ENCODE measurements around the gene YTHDF2.
A peak's percentile ranks its signal among the peaks of the same experiment; 100 is the strongest.

Gene YTHDF2

DNA sequence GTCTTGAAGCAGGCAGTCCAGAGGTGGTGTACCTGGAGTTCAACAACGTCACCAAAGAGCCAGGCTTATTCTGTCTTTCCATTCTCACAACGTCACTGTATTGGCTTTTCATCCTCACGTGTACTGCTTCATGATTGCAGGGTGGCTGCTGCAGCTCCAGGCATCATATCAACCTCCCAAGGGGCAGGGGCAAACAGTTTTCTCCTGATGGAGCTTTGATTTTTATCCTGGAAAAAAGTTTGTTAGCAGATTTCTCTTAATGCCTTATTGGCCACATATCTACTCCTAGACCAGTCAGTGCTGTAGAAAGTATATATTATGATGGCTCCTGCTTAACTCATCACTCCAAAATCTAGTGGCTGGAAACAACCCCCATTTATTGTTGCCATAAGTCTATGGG lies 66.9 kb downstream of the YTHDF2 start:
- Histone ChIP-seq H3K36me3 (ENCODE audit: control insufficient read depth, insufficient read depth, low read length) (no peaks in the 10 kb centered on the region), H3K27ac (ENCODE audit: low read depth, low read length) (no peak overlapping the region), H3K4me1 (ENCODE audit: control insufficient read depth, low read depth, low read length) (no peaks in the 10 kb centered on the region), H3K23ac (ENCODE audit: low read length) (no peak overlapping the region), H4K8ac (ENCODE audit: low read depth, low read length) (no peak overlapping the region), H3K56ac (ENCODE audit: low read length) (no peak overlapping the region), H3K27me3 (ENCODE audit: insufficient read depth, low read length, poor library complexity) (no peaks in the 10 kb centered on the region), H3K4me3 (ENCODE audit: low read length) (no peak overlapping the region), H3K4me2 (ENCODE audit: low read length) (no peak overlapping the region), H2BK5ac (ENCODE audit: low read length) (no peak overlapping the region), H3K9ac (ENCODE audit: low read length) (no peak overlapping the region), H3K79me2 (ENCODE audit: control insufficient read depth, insufficient read depth, low read length) (no peaks in the 10 kb centered on the region), H3K4ac (ENCODE audit: low read depth, low read length) (no peak overlapping the region), H2AK5ac (ENCODE audit: low read length) (no peak overlapping the region), H2BK120ac (ENCODE audit: low read depth, low read length) (no peak overlapping the region), H3K79me1 (ENCODE audit: low read length) (no peaks in the 10 kb centered on the region), H3K18ac (ENCODE audit: low read length) (no peak overlapping the region), H4K5ac (ENCODE audit: low read length) (no peak overlapping the region), H2BK15ac (replicated peaks; ENCODE audit: low read depth) (no peak overlapping the region)
- no CpG with 5 or more reads among the region's 3 CpGs for WGBS (ENCODE audit: extremely low coverage, insufficient coverage, low lambda C conversion rate)
- no peak for DNase-seq

DNA sequence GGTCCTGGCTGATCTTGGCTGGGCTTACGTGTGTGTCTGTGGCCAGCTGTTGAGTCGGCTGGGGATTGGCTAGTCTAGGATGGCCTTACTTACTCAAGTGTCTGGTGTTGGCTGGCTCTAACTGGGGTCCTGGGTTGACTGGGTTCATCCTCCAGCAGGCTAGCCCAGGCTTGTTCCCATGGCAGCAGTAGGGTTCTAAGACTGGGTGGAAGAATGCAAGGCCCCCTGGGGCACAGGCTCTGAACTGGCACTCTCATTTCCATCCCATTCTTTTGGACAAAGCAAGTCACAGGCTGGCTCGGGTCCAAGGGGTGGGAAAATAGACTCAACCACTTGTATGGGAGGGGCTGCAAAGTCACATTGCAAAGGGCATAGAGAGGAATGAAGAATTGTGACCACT lies 67.3 kb downstream of the YTHDF2 start:
- Histone ChIP-seq H2BK120ac (ENCODE audit: low read depth, low read length) (no peak overlapping the region), H2AK5ac (ENCODE audit: low read length) (no peak overlapping the region), H3K79me2 (ENCODE audit: control insufficient read depth, insufficient read depth, low read length) (no peaks in the 10 kb centered on the region), H3K18ac (ENCODE audit: low read length) (no peak overlapping the region), H2BK15ac (replicated peaks; ENCODE audit: low read depth) (no peak overlapping the region), H4K5ac (ENCODE audit: low read length) (no peak overlapping the region), H2BK5ac (ENCODE audit: low read length) (no peak overlapping the region), H3K27ac (ENCODE audit: low read depth, low read length) (no peak overlapping the region), H3K4me1 (ENCODE audit: control insufficient read depth, low read depth, low read length) (no peaks in the 10 kb centered on the region), H4K8ac (ENCODE audit: low read depth, low read length) (no peak overlapping the region), H3K4ac (ENCODE audit: low read depth, low read length) (no peak overlapping the region), H3K9ac (ENCODE audit: low read length) (no peak overlapping the region), H3K36me3 (ENCODE audit: control insufficient read depth, insufficient read depth, low read length) (no peaks in the 10 kb centered on the region), H3K56ac (ENCODE audit: low read length) (peak overlapping the region; percentile 34), H3K4me3 (ENCODE audit: low read length) (no peak overlapping the region), H3K23ac (ENCODE audit: low read length) (no peak overlapping the region), H3K27me3 (ENCODE audit: insufficient read depth, low read length, poor library complexity) (no peaks in the 10 kb centered on the region), H3K79me1 (ENCODE audit: low read length) (no peaks in the 10 kb centered on the region), H3K4me2 (ENCODE audit: low read length) (no peak overlapping the region)
- no CpG with 5 or more reads among the region's 3 CpGs for WGBS (ENCODE audit: extremely low coverage, insufficient coverage, low lambda C conversion rate)
- DNase-seq: no peak

DNA sequence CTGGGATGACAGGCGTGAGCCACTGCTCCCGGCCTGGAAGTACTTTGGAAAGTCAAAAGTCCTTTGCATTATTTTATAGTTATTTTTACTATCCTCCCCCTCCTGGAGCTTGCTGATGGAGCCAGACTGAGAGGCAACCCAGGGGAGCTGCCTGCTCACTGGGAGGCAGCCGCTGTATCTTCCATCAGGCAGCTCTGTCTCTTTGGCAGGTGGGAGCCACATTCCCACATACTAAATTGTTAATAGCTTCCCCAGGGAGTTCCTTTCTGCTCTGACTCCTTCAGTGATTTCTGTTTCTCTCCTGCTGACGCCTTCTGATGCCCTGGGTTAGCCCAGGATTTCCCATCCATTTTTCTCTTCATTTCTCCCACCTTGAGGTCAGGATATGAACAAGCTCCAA lies 70.3 kb downstream of the YTHDF2 start:
- no peaks in the 10 kb centered on the region for H3K79me1 ChIP-seq (ENCODE audit: low read length)
- no peak overlapping the region for H2BK15ac ChIP-seq (replicated peaks; ENCODE audit: low read depth)
- no peak overlapping the region for H3K56ac ChIP-seq (ENCODE audit: low read length)
- no peak overlapping the region for H3K4me2 ChIP-seq (ENCODE audit: low read length)
- H2BK120ac ChIP-seq (ENCODE audit: low read depth, low read length): no peak overlapping the region
- DNase-seq: no peak
- no peak overlapping the region for H4K8ac ChIP-seq (ENCODE audit: low read depth, low read length)
- peaks cover 4% of the 10 kb centered on the region for H3K27me3 ChIP-seq (ENCODE audit: insufficient read depth, low read length, poor library complexity)
- no peak overlapping the region for H3K27ac ChIP-seq (ENCODE audit: low read depth, low read length)
- no peak overlapping the region for H2BK5ac ChIP-seq (ENCODE audit: low read length)
- H3K18ac ChIP-seq (ENCODE audit: low read length): no peak overlapping the region
- no peaks in the 10 kb centered on the region for H3K4me1 ChIP-seq (ENCODE audit: control insufficient read depth, low read depth, low read length)
- no peak overlapping the region for H3K4ac ChIP-seq (ENCODE audit: low read depth, low read length)
- no peaks in the 10 kb centered on the region for H3K79me2 ChIP-seq (ENCODE audit: control insufficient read depth, insufficient read depth, low read length)
- no peaks in the 10 kb centered on the region for H3K36me3 ChIP-seq (ENCODE audit: control insufficient read depth, insufficient read depth, low read length)
- no peak overlapping the region for H4K5ac ChIP-seq (ENCODE audit: low read length)
- no peak overlapping the region for H3K4me3 ChIP-seq (ENCODE audit: low read length)
- WGBS (ENCODE audit: extremely low coverage, insufficient coverage, low lambda C conversion rate): no CpG with 5 or more reads among the region's 4 CpGs
- no peak overlapping the region for H3K9ac ChIP-seq (ENCODE audit: low read length)
- no peak overlapping the region for H3K23ac ChIP-seq (ENCODE audit: low read length)
- no peak overlapping the region for H2AK5ac ChIP-seq (ENCODE audit: low read length)

DNA sequence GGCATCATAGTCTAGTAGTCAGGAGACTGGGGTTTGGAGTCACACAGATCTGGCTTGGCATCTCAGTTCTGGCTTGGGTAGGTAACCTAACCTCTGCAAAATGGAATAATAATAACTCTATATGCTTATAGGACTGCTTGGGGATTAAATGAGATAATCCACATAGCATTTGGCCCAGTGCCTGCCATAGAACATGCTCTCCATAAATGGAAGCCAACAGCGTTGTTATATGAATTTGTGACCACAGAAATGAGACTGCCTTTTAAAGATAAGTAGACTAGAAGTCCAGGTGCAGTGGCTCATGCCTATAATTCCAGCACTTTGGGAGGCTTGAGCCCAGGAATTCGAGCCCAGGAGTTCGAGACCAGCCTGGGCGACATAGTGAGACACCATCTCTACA lies 71.2 kb downstream of the YTHDF2 start:
- H3K79me2 ChIP-seq (ENCODE audit: control insufficient read depth, insufficient read depth, low read length): no peaks in the 10 kb centered on the region
- H2AK5ac ChIP-seq (ENCODE audit: low read length): no peak overlapping the region
- H3K79me1 ChIP-seq (ENCODE audit: low read length): no peaks in the 10 kb centered on the region
- DNase-seq: no peak
- no peak overlapping the region for H3K27ac ChIP-seq (ENCODE audit: low read depth, low read length)
- no CpG with 5 or more reads among the region's 4 CpGs for WGBS (ENCODE audit: extremely low coverage, insufficient coverage, low lambda C conversion rate)
- H3K18ac ChIP-seq (ENCODE audit: low read length): no peak overlapping the region
- H2BK15ac ChIP-seq (replicated peaks; ENCODE audit: low read depth): no peak overlapping the region
- H2BK5ac ChIP-seq (ENCODE audit: low read length): no peak overlapping the region
- H4K5ac ChIP-seq (ENCODE audit: low read length): no peak overlapping the region
- H3K9ac ChIP-seq (ENCODE audit: low read length): no peak overlapping the region
- no peak overlapping the region for H2BK120ac ChIP-seq (ENCODE audit: low read depth, low read length)
- H3K23ac ChIP-seq (ENCODE audit: low read length): no peak overlapping the region
- H3K4me3 ChIP-seq (ENCODE audit: low read length): no peak overlapping the region
- no peak overlapping the region for H3K56ac ChIP-seq (ENCODE audit: low read length)
- H3K4ac ChIP-seq (ENCODE audit: low read depth, low read length): no peak overlapping the region
- H3K4me2 ChIP-seq (ENCODE audit: low read length): no peak overlapping the region
- H3K27me3 ChIP-seq (ENCODE audit: insufficient read depth, low read length, poor library complexity): peaks cover 4% of the 10 kb centered on the region
- H3K36me3 ChIP-seq (ENCODE audit: control insufficient read depth, insufficient read depth, low read length): no peaks in the 10 kb centered on the region
- no peak overlapping the region for H4K8ac ChIP-seq (ENCODE audit: low read depth, low read length)
- no peaks in the 10 kb centered on the region for H3K4me1 ChIP-seq (ENCODE audit: control insufficient read depth, low read depth, low read length)

DNA sequence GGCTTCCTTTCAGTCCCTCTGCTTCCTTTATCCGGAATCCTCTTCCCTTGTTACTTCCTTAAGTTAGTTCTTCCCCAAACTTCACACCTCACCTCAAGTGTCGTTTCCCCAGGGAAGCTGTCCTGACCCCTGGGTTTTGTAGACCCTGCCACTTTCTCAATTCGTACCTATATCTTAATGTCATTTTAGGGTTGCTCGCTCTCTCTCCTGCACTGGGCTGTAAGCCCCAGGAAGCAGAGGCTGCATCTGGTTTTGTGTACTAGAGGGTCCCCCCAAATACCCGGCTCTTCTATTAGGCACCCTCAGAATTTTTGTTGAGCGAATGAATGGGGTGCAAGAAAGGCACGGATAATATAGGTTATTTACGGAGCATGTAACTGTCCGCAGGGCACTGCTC lies 74.6 kb downstream of the YTHDF2 start:
- Histone ChIP-seq H3K4ac (ENCODE audit: low read depth, low read length) (no peak overlapping the region), H3K79me1 (ENCODE audit: low read length) (no peaks in the 10 kb centered on the region), H3K18ac (ENCODE audit: low read length) (no peak overlapping the region), H3K27ac (ENCODE audit: low read depth, low read length) (no peak overlapping the region), H4K5ac (ENCODE audit: low read length) (no peak overlapping the region), H3K4me3 (ENCODE audit: low read length) (no peak overlapping the region), H3K79me2 (ENCODE audit: control insufficient read depth, insufficient read depth, low read length) (no peaks in the 10 kb centered on the region), H3K23ac (ENCODE audit: low read length) (no peak overlapping the region), H2BK5ac (ENCODE audit: low read length) (no peak overlapping the region), H4K8ac (ENCODE audit: low read depth, low read length) (no peak overlapping the region), H2BK15ac (replicated peaks; ENCODE audit: low read depth) (no peak overlapping the region), H3K4me1 (ENCODE audit: control insufficient read depth, low read depth, low read length) (no peaks in the 10 kb centered on the region), H2AK5ac (ENCODE audit: low read length) (no peak overlapping the region), H3K56ac (ENCODE audit: low read length) (no peak overlapping the region), H3K36me3 (ENCODE audit: control insufficient read depth, insufficient read depth, low read length) (no peaks in the 10 kb centered on the region), H3K9ac (ENCODE audit: low read length) (no peak overlapping the region), H2BK120ac (ENCODE audit: low read depth, low read length) (no peak overlapping the region), H3K27me3 (ENCODE audit: insufficient read depth, low read length, poor library complexity) (peaks cover 4% of the 10 kb centered on the region), H3K4me2 (ENCODE audit: low read length) (no peak overlapping the region)
- DNase-seq: no peak
- no CpG with 5 or more reads among the region's 9 CpGs for WGBS (ENCODE audit: extremely low coverage, insufficient coverage, low lambda C conversion rate)

DNA sequence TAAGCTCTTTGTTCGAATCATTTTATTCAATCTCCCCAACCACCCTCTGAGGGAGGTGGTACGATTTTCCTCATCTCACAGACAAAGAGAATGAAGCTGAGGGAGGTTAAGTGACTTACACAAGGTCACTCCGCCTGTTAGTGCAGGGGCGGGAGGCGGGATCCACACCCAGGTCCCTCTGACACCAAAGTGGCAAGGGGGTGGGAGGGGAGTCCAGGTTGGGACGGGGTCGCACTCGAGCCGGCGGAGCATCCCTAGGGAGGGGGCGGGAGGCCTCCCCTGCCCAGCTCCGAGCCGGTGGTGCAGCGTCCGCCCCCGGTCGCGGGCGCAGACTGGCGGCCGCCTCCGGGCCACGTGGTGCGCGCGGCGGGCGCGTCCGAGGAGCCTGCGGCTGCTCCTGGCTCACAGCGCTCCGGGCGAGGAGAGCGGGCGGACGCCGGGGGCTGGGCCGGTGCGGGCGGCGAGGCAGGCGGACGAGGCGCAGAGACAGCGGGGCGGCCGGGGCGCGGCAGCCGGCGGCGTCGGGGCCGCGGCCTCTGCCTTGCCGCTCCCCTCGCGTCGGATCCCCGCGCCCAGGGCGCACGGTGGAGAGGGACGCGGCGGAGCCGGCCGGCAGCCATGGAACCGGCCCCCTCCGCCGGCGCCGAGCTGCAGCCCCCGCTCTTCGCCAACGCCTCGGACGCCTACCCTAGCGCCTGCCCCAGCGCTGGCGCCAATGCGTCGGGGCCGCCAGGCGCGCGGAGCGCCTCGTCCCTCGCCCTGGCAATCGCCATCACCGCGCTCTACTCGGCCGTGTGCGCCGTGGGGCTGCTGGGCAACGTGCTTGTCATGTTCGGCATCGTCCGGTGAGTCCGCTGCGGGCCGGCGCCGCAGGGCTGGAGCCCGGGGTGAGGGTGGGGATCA lies 75.3 kb downstream of the YTHDF2 start, which contains the start of gene OPRD1:
OPRD1 (plus strand) TSS at position 405 of the 903 bp plus-strand sequence; CDS start at position 619, 214 bp downstream.
- H3K27ac ChIP-seq (ENCODE audit: low read depth, low read length): no peak within 1 kb of the TSS
- H3K9ac ChIP-seq (ENCODE audit: low read length): peak within 1 kb of the TSS; percentile 46
- H3K23ac ChIP-seq (ENCODE audit: low read length): peak within 1 kb of the TSS; percentile 74
- no peaks in the 10 kb centered on the region for H3K4me1 ChIP-seq (ENCODE audit: control insufficient read depth, low read depth, low read length)
- no peak within 1 kb of the TSS for H3K18ac ChIP-seq (ENCODE audit: low read length)
- no peak within 1 kb of the TSS for H2BK5ac ChIP-seq (ENCODE audit: low read length)
- peak; percentile 53 for DNase-seq
- no peak within 1 kb of the TSS for H4K5ac ChIP-seq (ENCODE audit: low read length)
- H3K56ac ChIP-seq (ENCODE audit: low read length): peak within 1 kb of the TSS; percentile 84
- no peak within 1 kb of the TSS for H2AK5ac ChIP-seq (ENCODE audit: low read length)
- H3K4me2 ChIP-seq (ENCODE audit: low read length): peak within 1 kb of the TSS; percentile 55
- no peaks in the 10 kb centered on the region for H3K79me1 ChIP-seq (ENCODE audit: low read length)
- no peak within 1 kb of the TSS for H3K4me3 ChIP-seq (ENCODE audit: low read length)
- H4K8ac ChIP-seq (ENCODE audit: low read depth, low read length): no peak within 1 kb of the TSS
- no peaks in the 10 kb centered on the region for H3K79me2 ChIP-seq (ENCODE audit: control insufficient read depth, insufficient read depth, low read length)
- H2BK120ac ChIP-seq (ENCODE audit: low read depth, low read length): no peak within 1 kb of the TSS
- WGBS (ENCODE audit: extremely low coverage, insufficient coverage, low lambda C conversion rate): no CpG with 5 or more reads among the region's 108 CpGs
- H3K27me3 ChIP-seq (ENCODE audit: insufficient read depth, low read length, poor library complexity): peaks cover 4% of the 10 kb centered on the region
- no peaks in the 10 kb centered on the region for H3K36me3 ChIP-seq (ENCODE audit: control insufficient read depth, insufficient read depth, low read length)
- no peak within 1 kb of the TSS for H3K4ac ChIP-seq (ENCODE audit: low read depth, low read length)
- H2BK15ac ChIP-seq (replicated peaks; ENCODE audit: low read depth): no peak within 1 kb of the TSS
